Left kidney (tissue), 8 donors: Measurements from ENCODE around the gene ALDH1A2. TPM values are rescaled to one million over a fixed set of nuclear protein-coding genes. Genes with fewer than 3 reads are reported as not detected.
A peak's percentile ranks its signal among the peaks of the same experiment; 100 is the strongest.
"Not testable (repeated sequence)": the region's sequence is repeated elsewhere in the genome, so short reads cannot be mapped to it uniquely, and the experiment has no call there.

Experiments
- DNase-seq: peaks from one replicate; pipeline ENCODE4 v3.0.0-alpha.2; 2013
- long read RNA-seq, 8 donors: transcript quantifications; one replicate each; lab custom pipeline, GENCODE V29; 2026
- polyA plus RNA-seq: library from polyadenylated mRNA; unstranded; fragments of 120-200 nt; gene quantifications from one replicate; pipeline ENCODE4 v1.2.1, GENCODE V29; 2013; ENCODE audit not compliant: insufficient read length

The ALDH1A2 gene
- polyA plus RNA-seq: 284 TPM
- long read RNA-seq, donor 1, full-length matches to known transcripts: 102 of 127 reads
- long read RNA-seq, donor 1, partial matches to known transcripts: 25 of 127 reads
- long read RNA-seq, donor 1, other reads (novel, unspliced or antisense): 0 of 127 reads
- long read RNA-seq, donor 2, full-length matches to known transcripts: 68 of 85 reads
- long read RNA-seq, donor 2, partial matches to known transcripts: 17 of 85 reads
- long read RNA-seq, donor 2, other reads (novel, unspliced or antisense): 0 of 85 reads
- long read RNA-seq, donor 3, full-length matches to known transcripts: 39 of 48 reads
- long read RNA-seq, donor 3, partial matches to known transcripts: 9 of 48 reads
- long read RNA-seq, donor 3, other reads (novel, unspliced or antisense): 0 of 48 reads
- long read RNA-seq, donor 4: 0 reads
- long read RNA-seq, donor 5, full-length matches to known transcripts: 110 of 122 reads
- long read RNA-seq, donor 5, partial matches to known transcripts: 12 of 122 reads
- long read RNA-seq, donor 5, other reads (novel, unspliced or antisense): 0 of 122 reads
- long read RNA-seq, donor 6, full-length matches to known transcripts: 114 of 147 reads
- long read RNA-seq, donor 6, partial matches to known transcripts: 33 of 147 reads
- long read RNA-seq, donor 6, other reads (novel, unspliced or antisense): 0 of 147 reads
- long read RNA-seq, donor 7, full-length matches to known transcripts: 118 of 125 reads
- long read RNA-seq, donor 7, partial matches to known transcripts: 7 of 125 reads
- long read RNA-seq, donor 7, other reads (novel, unspliced or antisense): 0 of 125 reads
- long read RNA-seq, donor 8, full-length matches to known transcripts: 30 of 30 reads
- long read RNA-seq, donor 8, partial matches to known transcripts: 0 of 30 reads
- long read RNA-seq, donor 8, other reads (novel, unspliced or antisense): 0 of 30 reads

DNA sequence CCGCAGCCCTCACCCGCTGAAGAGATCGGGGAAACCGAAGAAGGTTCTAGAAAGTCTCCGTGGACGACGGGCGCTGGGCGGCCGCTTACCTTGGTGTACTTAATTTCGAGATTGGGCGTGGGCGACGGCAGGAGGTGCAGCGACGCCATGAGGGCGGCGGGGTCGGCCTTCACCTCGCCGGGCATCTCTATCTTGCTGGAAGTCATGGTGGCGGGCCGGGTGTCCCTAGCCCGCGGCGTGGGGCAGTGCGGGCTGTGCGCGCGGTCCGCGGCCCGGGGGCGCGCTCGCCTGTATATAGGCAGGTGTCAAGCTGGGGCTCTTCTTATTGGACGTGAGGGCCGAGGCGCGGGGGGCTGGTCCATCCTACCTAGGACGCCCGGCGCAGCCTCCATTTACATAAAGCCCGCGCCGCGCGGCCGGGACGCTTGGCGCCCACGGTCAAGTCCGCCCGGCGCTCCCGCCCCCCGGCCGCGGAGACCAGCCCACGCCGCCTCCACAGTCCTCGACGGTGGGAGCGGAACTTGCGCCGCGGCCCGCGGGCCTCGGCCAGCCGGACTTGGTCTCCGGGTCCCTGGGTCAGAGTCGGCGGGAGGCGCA lies at the start of gene ALDH1A2:
ALDH1A2 (minus strand) TSS at position 267 of the 597 bp plus-strand sequence; CDS start at position 206, 61 bp downstream.
- DNase-seq: peak; percentile 74

DNA sequence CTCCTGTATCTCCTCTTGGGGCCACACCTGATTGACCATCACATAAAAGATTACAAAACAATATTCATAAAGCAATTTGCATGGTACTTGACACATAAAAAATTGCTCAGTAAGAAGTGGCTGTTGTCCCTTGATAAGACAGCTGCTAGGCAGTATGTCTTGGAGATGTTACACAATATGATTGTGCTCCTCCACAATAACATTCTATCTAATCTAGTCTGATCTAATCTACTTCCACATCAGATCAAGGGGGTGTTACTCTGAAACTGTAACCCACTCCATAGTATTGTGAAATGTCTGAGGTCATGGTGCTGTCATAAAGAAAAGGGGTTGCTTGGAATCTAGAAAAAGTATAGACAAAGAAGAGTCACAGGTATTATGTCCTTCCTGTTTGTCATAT lies 49.3 kb upstream of the ALDH1A2 start:
- DNase-seq: no peak

DNA sequence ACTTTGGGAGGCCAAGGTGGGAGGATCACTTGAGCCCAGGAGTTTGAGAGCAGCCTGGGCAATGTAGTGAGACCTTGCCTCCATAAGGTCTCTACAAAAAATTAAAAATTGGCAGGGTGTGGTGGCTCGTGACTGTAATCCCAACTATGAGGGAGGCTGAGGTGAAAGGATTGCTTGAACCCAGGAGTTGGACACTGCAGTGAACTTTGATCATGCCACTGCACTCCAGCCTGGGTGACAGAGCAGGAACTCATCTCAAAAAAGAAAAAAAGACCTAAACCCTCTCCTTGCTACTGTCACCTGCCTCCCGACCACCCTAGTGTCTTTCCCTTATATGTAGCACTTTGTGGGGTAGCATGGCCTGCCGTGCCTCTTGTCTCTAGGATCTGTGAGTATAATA lies 48.9 kb upstream of the ALDH1A2 start:
- no peak for DNase-seq

DNA sequence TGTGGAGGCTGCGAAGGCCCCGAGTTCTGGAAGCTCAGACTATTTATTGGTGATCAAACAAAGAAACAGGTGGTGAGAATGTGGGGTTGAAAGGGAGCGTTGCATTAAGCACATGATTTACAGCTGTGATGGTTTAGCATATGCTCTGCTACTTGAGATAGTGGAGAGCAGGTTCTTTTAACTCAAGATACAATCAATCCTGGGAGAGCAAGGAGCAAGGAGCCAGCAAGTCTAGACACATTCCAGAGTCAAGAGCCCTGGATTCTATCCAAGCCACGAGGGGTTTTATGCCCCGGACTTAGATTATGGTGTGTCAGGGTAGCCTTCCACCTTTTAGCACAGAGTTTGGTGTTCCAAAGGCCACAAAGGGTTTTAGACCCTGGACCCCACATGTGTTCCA lies 47.8 kb upstream of the ALDH1A2 start:
- not testable (repeated sequence) for DNase-seq

DNA sequence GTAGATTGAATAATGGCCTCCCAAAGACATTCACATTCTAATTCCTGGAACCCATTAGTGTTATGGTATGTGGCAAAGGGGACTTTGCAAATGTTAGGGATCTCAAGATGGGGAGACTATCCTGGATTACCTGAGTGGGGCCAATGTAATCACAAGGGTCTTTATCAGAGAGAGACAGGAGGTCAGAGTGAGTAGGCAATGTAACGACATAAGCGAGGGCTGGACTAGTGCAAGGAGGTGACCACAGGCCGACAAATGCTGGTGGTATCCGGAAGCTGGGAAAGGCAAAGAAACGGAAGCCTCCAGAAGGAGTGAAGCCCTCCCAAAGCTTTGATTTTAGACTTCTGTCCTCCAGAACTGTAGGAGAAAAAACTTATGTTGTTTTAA lies 46.2 kb upstream of the ALDH1A2 start:
- no peak for DNase-seq

DNA sequence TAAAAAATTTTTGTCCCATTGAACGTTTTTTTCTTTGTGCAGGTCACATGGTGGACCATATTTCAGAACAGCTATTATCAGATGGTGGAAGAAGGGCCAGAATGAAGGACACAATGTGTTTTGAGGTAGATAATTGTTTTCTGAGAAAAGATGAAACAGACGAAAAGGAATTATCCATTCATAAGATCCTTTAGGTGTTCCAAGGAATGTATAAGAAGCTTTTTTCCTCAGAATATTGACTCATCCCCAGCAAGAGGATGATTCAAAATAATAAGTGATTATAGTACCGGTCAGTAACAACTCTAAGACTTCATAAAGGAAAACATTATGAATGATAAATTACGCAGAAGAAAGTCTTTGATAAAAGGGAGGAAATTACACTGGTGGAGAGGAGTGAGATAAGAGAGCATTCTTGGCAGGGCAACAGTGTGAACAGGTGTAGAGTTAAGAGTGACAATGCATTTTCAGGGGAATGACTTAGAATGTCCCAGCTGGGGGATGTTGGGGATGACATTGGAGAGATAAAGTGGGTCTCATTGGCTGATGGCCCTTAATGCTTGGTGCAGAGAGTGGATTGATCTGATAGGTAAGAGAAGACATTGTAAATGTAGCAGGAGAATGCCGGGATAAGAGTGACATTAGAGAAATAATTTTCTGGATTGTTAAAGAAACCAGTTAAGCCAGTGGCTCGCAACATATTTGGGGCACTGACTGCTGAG lies 45.6 kb upstream of the ALDH1A2 start:
- no peak for DNase-seq

DNA sequence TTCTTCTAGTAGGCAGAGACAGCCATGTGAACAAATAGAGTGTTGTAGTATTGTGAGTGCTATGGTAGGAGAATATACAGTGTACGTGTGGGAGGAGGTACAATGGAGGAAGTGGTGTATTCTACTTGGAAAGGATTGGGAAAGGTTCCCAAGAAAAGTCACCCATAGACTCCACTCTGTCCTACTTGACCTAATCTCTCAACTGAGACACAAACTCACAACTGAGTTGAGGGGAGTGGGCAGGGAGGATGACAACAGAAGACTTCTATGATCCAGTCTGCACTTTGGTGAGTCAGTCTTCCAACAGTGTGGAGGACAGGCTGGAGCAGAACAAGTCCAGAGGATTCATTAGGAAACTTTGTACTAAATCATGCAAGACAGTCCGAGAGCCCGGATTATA lies 43.9 kb upstream of the ALDH1A2 start:
- DNase-seq: no peak

DNA sequence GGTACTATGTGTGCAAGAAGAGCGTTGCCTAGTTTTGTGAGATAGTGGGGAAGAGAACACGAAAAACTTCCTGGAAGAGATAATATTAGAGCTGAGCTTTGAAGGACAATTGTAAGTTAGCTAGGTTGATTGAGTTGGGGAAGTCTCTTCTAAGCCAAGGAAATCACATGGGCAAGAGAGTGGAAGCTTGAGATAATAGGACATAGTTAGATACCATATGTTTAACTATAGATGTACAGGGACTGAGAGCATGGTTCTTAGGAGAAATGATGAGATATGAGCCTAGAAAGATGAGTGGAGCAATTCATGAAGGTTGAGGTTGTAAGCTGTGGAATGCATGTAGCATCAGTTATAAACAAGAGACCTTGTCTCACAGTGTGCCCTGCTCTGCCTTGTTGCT lies 42.6 kb upstream of the ALDH1A2 start:
- no peak for DNase-seq

DNA sequence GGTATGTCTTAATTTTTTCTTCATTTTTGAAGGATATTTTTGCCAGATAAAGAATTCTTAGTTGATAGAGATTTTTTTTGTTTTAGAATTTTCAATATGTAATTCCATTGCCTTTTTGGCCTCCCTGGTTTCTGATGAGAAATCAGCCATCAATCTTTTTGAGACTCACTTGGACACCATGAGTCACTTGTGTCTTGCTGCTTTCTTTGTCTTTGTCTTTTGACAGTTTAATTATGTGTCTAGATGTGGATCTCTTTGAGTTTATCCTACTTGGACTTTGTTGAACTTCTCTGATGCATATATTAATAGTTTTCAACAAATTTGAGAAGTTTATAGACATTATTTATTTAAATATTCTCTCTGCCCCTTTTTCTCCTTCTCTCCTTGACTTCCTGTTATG lies 38.0 kb upstream of the ALDH1A2 start:
- no peak for DNase-seq

DNA sequence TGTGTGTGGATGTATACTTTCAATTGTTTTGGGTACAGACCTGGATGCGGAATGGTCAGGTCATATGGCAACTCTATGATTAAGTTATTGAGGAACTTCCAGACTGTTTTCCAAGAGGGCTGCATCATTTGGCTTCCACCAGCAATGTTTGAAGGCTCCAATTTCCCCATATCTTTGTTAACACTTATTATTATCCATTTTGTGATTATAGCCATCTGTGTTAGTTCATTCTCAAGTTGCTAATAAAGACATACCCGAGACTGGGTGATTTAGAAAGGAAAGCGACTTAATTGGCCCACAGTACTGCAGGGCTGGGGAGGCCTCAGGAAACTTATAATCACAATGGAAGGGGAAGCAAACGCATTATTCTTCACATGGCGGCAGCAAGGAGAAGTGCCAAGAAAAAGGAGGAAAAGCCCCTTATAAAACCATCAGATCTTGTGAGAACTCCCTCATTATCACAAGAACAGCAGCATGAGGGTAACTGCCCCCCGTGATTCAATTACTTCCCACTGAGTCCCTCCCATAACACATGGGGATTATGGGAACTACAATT lies 31.1 kb upstream of the ALDH1A2 start:
- DNase-seq: no peak

DNA sequence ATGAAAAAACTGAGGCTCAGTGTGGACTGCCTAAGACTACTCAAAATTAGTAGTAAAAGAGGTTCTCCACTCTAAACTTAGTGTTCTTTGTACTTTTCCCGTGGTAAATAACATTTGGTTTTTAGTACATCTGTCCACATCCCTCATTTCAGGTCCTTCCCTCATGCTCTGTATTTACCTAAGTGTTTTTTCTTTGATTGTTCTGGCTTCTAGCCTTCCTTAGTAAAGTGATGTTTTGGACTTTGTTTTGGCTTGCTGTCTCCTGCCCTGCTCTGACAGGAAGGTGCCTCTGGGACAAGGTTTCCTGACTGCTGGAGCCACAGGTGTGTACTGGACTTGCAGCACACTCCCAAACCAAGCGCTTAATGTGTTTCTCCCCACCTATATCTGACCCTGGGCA lies 29.9 kb upstream of the ALDH1A2 start:
- no peak for DNase-seq

DNA sequence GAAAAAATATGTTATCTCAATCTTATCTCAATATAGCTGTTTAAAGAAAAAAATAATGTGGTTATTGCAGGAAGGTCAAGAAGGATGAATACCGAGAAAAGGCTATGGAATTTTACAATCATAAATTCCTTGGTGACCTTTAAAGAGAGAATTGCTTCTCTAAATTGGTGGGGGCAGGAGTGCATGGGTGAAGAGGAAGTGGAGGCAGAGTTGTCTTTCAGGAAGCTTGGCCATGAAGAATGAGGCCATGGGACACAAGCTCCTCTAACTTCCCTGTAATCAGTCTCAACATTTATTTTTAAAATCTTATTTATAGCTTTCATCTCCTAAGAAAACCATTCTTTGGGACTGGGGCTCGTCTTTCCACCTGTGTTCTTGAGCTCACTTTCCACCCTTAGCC lies 22.4 kb upstream of the ALDH1A2 start:
- no peak for DNase-seq

DNA sequence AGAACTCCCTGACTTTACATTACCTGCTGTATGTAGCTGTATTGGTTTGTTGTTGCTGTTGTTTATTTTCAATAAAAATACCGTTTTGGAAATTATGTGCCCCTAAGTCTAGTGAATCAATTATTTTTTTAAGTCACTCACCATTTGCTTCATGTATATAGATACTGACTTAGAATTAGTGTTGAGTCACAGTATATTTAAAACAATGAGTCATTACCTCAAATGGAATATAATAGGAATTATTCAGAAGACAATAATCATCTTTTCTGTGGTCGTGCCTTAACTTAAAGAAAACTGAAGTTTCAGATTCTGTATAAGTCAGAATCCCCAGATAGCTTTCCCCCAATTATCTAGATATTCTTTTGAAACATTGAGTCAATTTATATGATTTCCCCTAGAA lies 21.0 kb upstream of the ALDH1A2 start:
- no peak for DNase-seq

DNA sequence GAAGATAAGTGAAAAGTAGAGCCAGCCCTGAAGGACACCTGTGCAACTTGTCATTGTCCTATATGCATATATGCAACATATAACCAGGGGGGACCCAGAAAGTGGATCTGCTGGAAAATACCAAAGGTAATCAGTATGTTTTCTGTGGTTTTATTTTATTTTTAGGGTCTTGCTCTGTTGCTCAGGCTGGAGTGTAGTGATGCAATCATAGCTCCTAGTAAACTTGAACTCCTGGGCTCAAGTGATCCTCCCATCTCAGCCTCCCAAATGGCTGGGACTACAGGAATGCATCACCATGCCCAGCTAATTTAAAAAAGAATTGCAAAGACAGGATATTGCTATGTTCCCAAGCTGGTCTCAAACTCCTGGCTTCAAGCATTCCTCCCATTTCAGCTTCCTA lies 18.0 kb upstream of the ALDH1A2 start:
- no peak for DNase-seq

DNA sequence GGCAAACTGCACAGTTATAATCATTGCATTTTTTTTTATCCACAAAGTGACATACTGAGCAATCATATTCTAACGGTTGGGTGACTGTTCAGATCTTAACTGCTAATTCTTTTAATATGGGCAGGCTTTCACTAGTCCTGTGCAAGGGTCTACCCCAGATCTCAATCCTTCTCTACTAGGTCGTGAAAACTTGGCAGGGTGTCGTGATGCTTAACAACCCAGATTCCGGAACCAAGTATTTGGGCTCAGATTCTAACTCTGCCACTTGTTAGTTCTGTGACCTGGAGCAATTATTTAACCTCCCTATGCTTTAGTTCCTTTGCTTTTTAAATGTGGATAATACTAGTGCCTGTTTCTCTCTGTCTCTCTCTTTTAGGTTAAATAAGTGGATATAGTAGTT lies 16.4 kb upstream of the ALDH1A2 start:
- no peak for DNase-seq

DNA sequence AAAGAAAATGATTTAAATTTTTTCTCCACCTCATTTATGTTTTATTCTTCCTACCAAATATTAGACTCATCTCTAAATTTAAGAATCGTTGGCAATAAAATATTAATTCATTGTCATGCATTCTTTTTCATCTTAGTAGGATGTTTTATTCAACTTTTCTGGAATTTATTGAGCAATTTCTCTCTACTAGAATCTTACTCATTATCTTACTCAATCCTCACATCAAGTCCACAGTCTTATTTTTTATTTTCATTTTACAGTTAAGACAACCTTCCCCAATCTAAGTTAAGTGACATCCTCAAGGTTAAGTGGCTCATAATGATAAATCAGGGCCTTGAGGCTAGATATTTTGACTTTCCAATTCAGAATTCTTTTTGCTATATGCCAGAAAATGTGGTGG lies 15.9 kb upstream of the ALDH1A2 start:
- DNase-seq: no peak

DNA sequence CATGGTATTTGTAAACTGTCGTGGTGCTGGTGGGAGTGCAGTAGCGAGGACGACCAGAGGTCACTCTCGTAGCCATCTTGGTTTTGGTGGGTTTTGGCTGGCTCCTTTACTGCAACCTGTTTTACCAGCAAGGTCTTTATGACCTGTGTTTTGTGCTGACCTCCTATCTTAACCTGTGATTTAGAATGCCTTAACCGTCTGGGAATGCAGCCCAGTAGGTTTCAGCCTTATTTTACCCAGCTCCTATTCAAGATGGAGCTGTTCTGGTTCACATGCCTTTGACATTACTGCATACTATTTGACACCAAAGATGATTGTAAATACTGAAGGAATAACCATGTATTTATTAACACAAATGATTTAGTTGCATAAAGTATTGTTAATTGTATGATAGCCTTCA lies 15.4 kb upstream of the ALDH1A2 start:
- not testable (repeated sequence) for DNase-seq

DNA sequence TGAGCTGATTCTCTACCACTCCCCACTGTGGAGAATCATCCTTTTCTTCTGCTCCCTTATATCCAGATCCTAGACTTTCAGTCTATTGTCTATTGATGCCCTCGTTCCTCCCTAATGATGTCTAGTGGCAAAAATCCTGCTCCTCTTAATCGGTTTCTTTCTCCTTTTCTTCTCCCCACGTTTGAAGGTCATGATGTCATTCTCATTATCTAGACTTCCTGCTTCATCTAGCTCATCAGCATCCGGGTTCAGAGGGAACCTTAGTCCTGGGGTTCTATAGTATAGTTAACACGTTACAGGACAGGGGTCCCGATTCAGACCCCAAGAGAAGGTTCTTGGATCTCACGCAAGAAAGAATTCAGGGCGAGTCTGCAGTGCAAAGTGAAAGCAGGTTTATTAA lies 14.9 kb upstream of the ALDH1A2 start:
- no peak for DNase-seq

DNA sequence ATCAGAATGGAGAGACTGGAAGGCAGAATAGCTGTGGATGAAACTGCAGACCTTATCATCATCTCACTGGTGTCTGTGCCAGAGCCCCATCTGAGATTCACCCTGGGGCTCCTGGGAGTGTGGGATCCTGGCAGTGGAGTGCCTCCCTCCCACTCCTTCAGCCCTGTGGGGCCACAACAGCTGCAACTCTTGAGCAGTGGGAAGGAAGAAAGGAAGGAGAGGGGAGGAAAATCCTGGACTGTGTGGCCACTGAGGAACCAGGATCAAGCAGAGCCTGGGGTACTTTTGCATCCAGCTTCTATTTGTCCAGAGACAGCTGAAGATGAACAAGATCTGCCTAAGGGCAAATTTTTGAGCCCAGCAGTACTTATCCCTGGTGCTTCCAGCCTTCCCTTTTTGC lies 13.1 kb upstream of the ALDH1A2 start:
- no peak for DNase-seq

DNA sequence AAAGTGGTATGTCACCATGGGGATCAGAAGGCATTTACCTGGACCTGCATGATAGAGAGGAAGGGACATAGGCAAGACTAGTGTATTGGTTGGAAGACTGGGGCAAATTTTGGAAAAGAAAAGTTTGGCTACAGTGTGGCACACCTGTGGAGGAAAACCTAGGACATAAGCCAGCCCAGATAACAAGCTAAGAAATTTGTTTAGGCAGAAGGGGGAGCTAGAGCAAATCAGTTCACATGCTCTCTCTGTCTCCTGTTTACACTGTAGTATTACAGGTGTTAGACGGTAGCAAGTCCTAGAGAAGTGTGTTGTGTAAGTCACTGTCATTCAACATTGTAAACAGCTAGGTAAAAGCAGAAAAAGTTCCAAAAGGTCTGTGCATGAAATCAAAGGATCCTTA lies 11.9 kb upstream of the ALDH1A2 start:
- DNase-seq: no peak

DNA sequence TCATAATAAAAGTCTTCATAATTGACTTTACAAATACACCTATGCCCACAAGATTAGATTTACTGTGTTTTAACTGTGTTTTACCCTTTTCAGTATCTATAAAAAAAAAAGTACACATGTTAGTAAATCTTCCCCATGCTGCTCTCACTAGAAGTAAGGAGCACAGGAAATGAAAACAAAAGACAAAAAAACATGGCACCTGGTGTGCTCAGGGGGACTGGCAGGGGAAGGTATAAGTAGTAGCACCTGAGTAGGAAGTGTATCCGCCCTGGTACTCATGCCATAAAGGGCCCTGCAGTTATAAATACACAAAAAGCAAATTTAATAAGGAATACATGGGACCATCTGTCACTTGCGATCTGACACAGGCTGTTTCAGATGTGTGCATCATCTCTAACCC lies 8.9 kb upstream of the ALDH1A2 start:
- no peak for DNase-seq
